GM23338 (cell line): ENCODE measurements around the gene CYTH3. TPM values are rescaled to one million over a fixed set of nuclear protein-coding genes. Genes with fewer than 3 reads are reported as not detected.

Source experiments
- ATAC-seq: fragments of 200-7000 bp; cut with Tn5 transposase; 3 replicates; pipeline ENCODE4 v1.9.1; 2020
- DNase-seq: peaks from one replicate; pipeline ENCODE4 v3.0.0-alpha.2; 2015; ENCODE audit warnings: low spot score
- H2AFZ ChIP-seq: fragments of 200-600 bp; sonication (generic); 2 replicates; pipeline ENCODE4 v1.8.0; 2016; ENCODE audit warnings: antibody characterized with exemption, mild to moderate bottlenecking, moderate library complexity
- H3F3A ChIP-seq: fragments of 200-600 bp; sonication (generic); replicated peaks from 2 replicates; pipeline ENCODE4 v1.8.0; 2017; ENCODE audit warnings: antibody characterized with exemption, mixed run types, low read depth
- H3K27ac ChIP-seq: fragments of 200-600 bp; sonication (generic); 2 replicates; pipeline ENCODE4 v1.6.1; 2016; ENCODE audit warnings: low read depth
- H3K27me3 ChIP-seq: fragments of 200-600 bp; sonication (generic); 2 replicates; pipeline ENCODE4 v1.8.0; 2016; ENCODE audit warnings: mild to moderate bottlenecking, mixed run types, moderate library complexity; ENCODE audit not compliant: insufficient read depth
- H3K36me3 ChIP-seq: fragments of 200-600 bp; sonication (generic); 2 replicates; pipeline ENCODE4 v1.8.0; 2016; ENCODE audit warnings: mild to moderate bottlenecking; ENCODE audit not compliant: insufficient read depth
- H3K4me1 ChIP-seq: fragments of 200-600 bp; sonication (generic); 2 replicates; pipeline ENCODE4 v1.8.0; 2016; ENCODE audit warnings: mild to moderate bottlenecking, moderate library complexity; ENCODE audit not compliant: insufficient read depth
- H3K4me2 ChIP-seq: fragments of 200-600 bp; sonication (generic); 2 replicates; pipeline ENCODE4 v1.7.1; 2017; ENCODE audit warnings: mixed run types
- H3K4me3 ChIP-seq: fragments of 200-600 bp; sonication (generic); 2 replicates; pipeline ENCODE4 v1.6.1; 2016; ENCODE audit warnings: mixed run types
- H3K79me2 ChIP-seq: fragments of 200-600 bp; sonication (generic); replicated peaks from 2 replicates; pipeline ENCODE4 v1.8.0; 2017; ENCODE audit warnings: mild to moderate bottlenecking; ENCODE audit not compliant: insufficient read depth
- H3K9me2 ChIP-seq: fragments of 200-600 bp; sonication (generic); 2 replicates; pipeline ENCODE4 v1.8.0; 2017; ENCODE audit not compliant: insufficient read depth
- H4K20me1 ChIP-seq: fragments of 200-600 bp; sonication (generic); replicated peaks from 2 replicates; pipeline ENCODE4 v1.8.0; 2017; ENCODE audit warnings: mild to moderate bottlenecking; ENCODE audit not compliant: insufficient read depth
- H3K27ac Mint-ChIP-seq: 2 replicates; pipeline ENCODE4 v1.8.0; 2020; ENCODE audit warnings: inconsistent platforms, mild to moderate bottlenecking, moderate library complexity, mixed read lengths
- H3K27me3 Mint-ChIP-seq: 3 replicates; pipeline ENCODE4 v1.8.0; 2022; ENCODE audit warnings: low read depth, mild to moderate bottlenecking, moderate library complexity, mixed read lengths, inconsistent platforms; ENCODE audit not compliant: insufficient read depth, poor library complexity
- H3K36me3 Mint-ChIP-seq: 3 replicates; pipeline ENCODE4 v1.8.0; 2021; ENCODE audit warnings: low read depth, mild to moderate bottlenecking, inconsistent platforms, moderate library complexity, mixed read lengths
- H3K4me1 Mint-ChIP-seq: 3 replicates; pipeline ENCODE4 v1.8.0; 2020; ENCODE audit warnings: mild to moderate bottlenecking, inconsistent platforms, mixed read lengths
- H3K4me3 Mint-ChIP-seq: 3 replicates; pipeline ENCODE4 v1.8.0; 2021; ENCODE audit warnings: moderate library complexity, mild to moderate bottlenecking, inconsistent platforms, mixed read lengths
- H3K9me3 Mint-ChIP-seq: 3 replicates; pipeline ENCODE4 v1.8.0; 2020; ENCODE audit warnings: moderate library complexity, mild to moderate bottlenecking, inconsistent platforms, mixed read lengths
- CREB1 ChIP-seq: fragments of 250-450 bp; sonication (Bioruptor Pico); IDR thresholded peaks from 2 replicates; pipeline ENCODE4 v1.5.0; 2020; ENCODE audit warnings: low read depth, mild to moderate bottlenecking, moderate library complexity
- CTCF ChIP-seq, 2 experiments: fragments of 200-600 bp in 1 of 2; sonication (generic) in 1 of 2; conservative IDR thresholded peaks; 2 replicates each; pipeline versions ENCODE4 v1.5.1 to v1.6.1; 2016 to 2017; ENCODE audit warnings: antibody characterized with exemption in 2 of 2, low read depth in 2 of 2, mild to moderate bottlenecking in 2 of 2, moderate library complexity in 1 of 2
- ETS1 ChIP-seq: IDR thresholded peaks from 2 replicates; pipeline ENCODE4 v1.6.1; 2016; ENCODE audit warnings: antibody characterized with exemption
- EZH2 ChIP-seq: fragments of 200-600 bp; sonication (generic); IDR thresholded peaks from one replicate; pipeline ENCODE4 v1.8.0; 2017; ENCODE audit warnings: antibody characterized with exemption, mild to moderate bottlenecking, low read depth; ENCODE audit not compliant: unreplicated experiment
- EZH2phosphoT487 ChIP-seq: fragments of 200-600 bp; sonication (generic); IDR thresholded peaks from one replicate; pipeline ENCODE4 v1.8.1; 2018; ENCODE audit warnings: antibody characterized with exemption; ENCODE audit not compliant: unreplicated experiment
- JUNB ChIP-seq: IDR thresholded peaks from one replicate; pipeline ENCODE4 v1.6.1; 2016; ENCODE audit warnings: antibody characterized with exemption; ENCODE audit not compliant: unreplicated experiment
- NANOG ChIP-seq: IDR thresholded peaks from 2 replicates; pipeline ENCODE4 v1.6.1; 2016; ENCODE audit warnings: antibody characterized with exemption, borderline replicate concordance
- STAT1 ChIP-seq: IDR thresholded peaks from one replicate; pipeline ENCODE4 v1.6.1; 2016; ENCODE audit warnings: antibody characterized with exemption; ENCODE audit not compliant: unreplicated experiment
- ZNF114 ChIP-seq: fragments of 250-450 bp; sonication (Bioruptor Pico); IDR thresholded peaks from 2 replicates; pipeline ENCODE4 v1.5.0; 2020; ENCODE audit warnings: mild to moderate bottlenecking, moderate library complexity
- ZNF331 ChIP-seq: fragments of 250-450 bp; sonication (Bioruptor Pico); IDR thresholded peaks from 2 replicates; pipeline ENCODE4 v1.5.0; 2020; ENCODE audit warnings: low read depth, mild to moderate bottlenecking, moderate library complexity
- ZNF462 ChIP-seq: fragments of 250-450 bp; sonication (Bioruptor Pico); IDR thresholded peaks from 2 replicates; pipeline ENCODE4 v1.5.0; 2020; ENCODE audit warnings: mild to moderate bottlenecking, moderate library complexity
- polyA plus RNA-seq: library from polyadenylated mRNA; unstranded; fragments of >200 nt; fragmentation: Nextera tagmentation; extraction: Ambion mirVana; gene quantifications from 2 replicates; pipeline ENCODE4 v1.2.1, GENCODE V29; 2016
- total RNA-seq: library from RNA; depleted of rRNA; stranded (reverse); fragments of >200 nt; shearing (Covaris generic); gene quantifications from 2 replicates; pipeline ENCODE4 v1.2.3, GENCODE V29; 2014

The CYTH3 gene
- total and polyA plus RNA-seq, 2 experiments from 2014 or later, result 4.6 to 15.3 TPM

- TF ChIP-seq EZH2phosphoT487 (no peak), NANOG (no peak), ZNF462 (CRISPR knock-in tag) (no peak), ZNF114 (CRISPR knock-in tag) (no peak), ETS1 (no peak)
Measured at GRCh38 chr7:6261699-6262098, 10.7 kb downstream of the CYTH3 start (continued).

GRCh38 chr7:6260291-6261187 lies 11.9 kb downstream of the CYTH3 start:
- ATAC-seq (no peak), DNase-seq (no peak)
- Histone ChIP-seq H3K27ac (no peak overlapping the region), H3K4me2 (no peak overlapping the region), H2AFZ (no peak overlapping the region), H3K4me1 (0 out of 2 replicates have a peak, but pooled peaks cover 8% of the 10 kb centered on the region), H3K27me3 (no peaks in the 10 kb centered on the region), H3K9me2 (no peaks in the 10 kb centered on the region), H3K4me3 (no peak overlapping the region), H4K20me1 (0 out of 2 replicates have a peak, but pooled peaks cover 4% of the 10 kb centered on the region), H3K36me3 (no peaks in the 10 kb centered on the region), H3K79me2 (peaks cover 72% of the 10 kb centered on the region), H3F3A (no peaks in the 10 kb centered on the region)
- no peaks in the 10 kb centered on the region for H3K36me3 Mint-ChIP-seq
- H3K9me3 Mint-ChIP-seq, result no peaks in the 10 kb centered on the region
- no peaks in the 10 kb centered on the region for H3K27me3 Mint-ChIP-seq
- peak overlapping the region; percentile 3; the same call in 1 of the 2 replicates for H3K27ac Mint-ChIP-seq
- no peak overlapping the region for H3K4me3 Mint-ChIP-seq
- H3K4me1 Mint-ChIP-seq, result peaks cover 38% of the 10 kb centered on the region
- no peak for TF ChIP-seq CREB1 (CRISPR knock-in tag)
- TF ChIP-seq NANOG, result no peak
- TF ChIP-seq STAT1, result no peak
- TF ChIP-seq ZNF114 (CRISPR knock-in tag), result no peak
- no peak for TF ChIP-seq CTCF (conservative IDR thresholded peaks at IDR 0.05; ENCODE audit: low read depth in 2 of 2)
- no peak for TF ChIP-seq EZH2
- no peak for TF ChIP-seq JUNB
- no peak for TF ChIP-seq ZNF331 (CRISPR knock-in tag)
